ENCODE measurements around the gene SVIL. TPM values are rescaled to one million over a fixed set of nuclear protein-coding genes. Genes with fewer than 3 reads are reported as not detected.

Gene SVIL
- total RNA-seq, 1 experiment from 2014 or later = 14.5 TPM

- no peak for DNase-seq
Measured at GRCh38 chr10:29658984-29659965, 24.5 kb upstream of the SVIL start.

GRCh38 chr10:29657719-29658274, 23.0 kb upstream of the SVIL start:
- H3K27me3 ChIP-seq (ENCODE audit: control insufficient read depth, insufficient read depth, low read length) = no peaks in the 10 kb centered on the region
- no peak overlapping the region for H3K4me3 ChIP-seq (ENCODE audit: insufficient read depth, low read depth, low read length)
- no peak for DNase-seq
- no peaks in the 10 kb centered on the region; the same call in 1 of the 2 replicates for H3K36me3 ChIP-seq (replicated peaks; ENCODE audit: control insufficient read depth, insufficient read depth, low read length)

More at GRCh38 chr10:29658984-29659965, 24.5 kb upstream of the SVIL start:
- no peaks in the 10 kb centered on the region; the same call in 1 of the 2 replicates for H3K36me3 ChIP-seq (replicated peaks; ENCODE audit: control insufficient read depth, insufficient read depth, low read length)
- H3K4me3 ChIP-seq (ENCODE audit: insufficient read depth, low read depth, low read length) = no peak overlapping the region
- no peaks in the 10 kb centered on the region for H3K27me3 ChIP-seq (ENCODE audit: control insufficient read depth, insufficient read depth, low read length)

GRCh38 chr10:29656451-29656992, 21.8 kb upstream of the SVIL start:
- Histone ChIP-seq H3K4me3 (ENCODE audit: insufficient read depth, low read depth, low read length) (no peak overlapping the region), H3K27me3 (ENCODE audit: control insufficient read depth, insufficient read depth, low read length) (no peaks in the 10 kb centered on the region), H3K36me3 (replicated peaks; ENCODE audit: control insufficient read depth, insufficient read depth, low read length) (no peaks in the 10 kb centered on the region; the same call in 1 of the 2 replicates)
- DNase-seq = no peak

- H3K27me3 ChIP-seq (ENCODE audit: control insufficient read depth, insufficient read depth, low read length) = no peaks in the 10 kb centered on the region
- H3K4me3 ChIP-seq (ENCODE audit: insufficient read depth, low read depth, low read length) = no peak overlapping the region
- no peak for DNase-seq
- no peaks in the 10 kb centered on the region; the same call in 1 of the 2 replicates for H3K36me3 ChIP-seq (replicated peaks; ENCODE audit: control insufficient read depth, insufficient read depth, low read length)
Measured at GRCh38 chr10:29652192-29652591, 17.4 kb upstream of the SVIL start.

- Histone ChIP-seq H3K36me3 (replicated peaks; ENCODE audit: control insufficient read depth, insufficient read depth, low read length) (no peaks in the 10 kb centered on the region; the same call in 1 of the 2 replicates), H3K4me3 (ENCODE audit: insufficient read depth, low read depth, low read length) (no peak overlapping the region), H3K27me3 (ENCODE audit: control insufficient read depth, insufficient read depth, low read length) (no peaks in the 10 kb centered on the region)
- DNase-seq = no peak
Measured at GRCh38 chr10:29651767-29652166, 17.0 kb upstream of the SVIL start.

GRCh38 chr10:29650552-29650944, 15.8 kb upstream of the SVIL start:
- DNase-seq = no peak
- H3K36me3 ChIP-seq (replicated peaks; ENCODE audit: control insufficient read depth, insufficient read depth, low read length) = no peaks in the 10 kb centered on the region
- no peak overlapping the region for H3K4me3 ChIP-seq (ENCODE audit: insufficient read depth, low read depth, low read length)
- H3K27me3 ChIP-seq (ENCODE audit: control insufficient read depth, insufficient read depth, low read length) = no peaks in the 10 kb centered on the region

GRCh38 chr10:29649561-29650551, 15.1 kb upstream of the SVIL start:
- Histone ChIP-seq H3K27me3 (ENCODE audit: control insufficient read depth, insufficient read depth, low read length) (no peaks in the 10 kb centered on the region), H3K4me3 (ENCODE audit: insufficient read depth, low read depth, low read length) (no peak overlapping the region), H3K36me3 (replicated peaks; ENCODE audit: control insufficient read depth, insufficient read depth, low read length) (no peaks in the 10 kb centered on the region)
- no peak for DNase-seq

GRCh38 chr10:29648983-29649268, 14.2 kb upstream of the SVIL start:
- DNase-seq = no peak
- no peak overlapping the region for H3K4me3 ChIP-seq (ENCODE audit: insufficient read depth, low read depth, low read length)
- no peaks in the 10 kb centered on the region for H3K36me3 ChIP-seq (replicated peaks; ENCODE audit: control insufficient read depth, insufficient read depth, low read length)
- H3K27me3 ChIP-seq (ENCODE audit: control insufficient read depth, insufficient read depth, low read length) = no peaks in the 10 kb centered on the region

- H3K27me3 ChIP-seq (ENCODE audit: control insufficient read depth, insufficient read depth, low read length) = no peaks in the 10 kb centered on the region
- no peak for DNase-seq
- no peaks in the 10 kb centered on the region for H3K36me3 ChIP-seq (replicated peaks; ENCODE audit: control insufficient read depth, insufficient read depth, low read length)
Measured at GRCh38 chr10:29648114-29648982, 13.6 kb upstream of the SVIL start.

GRCh38 chr10:29647478-29647877, 12.7 kb upstream of the SVIL start:
- Histone ChIP-seq H3K36me3 (replicated peaks; ENCODE audit: control insufficient read depth, insufficient read depth, low read length) (no peaks in the 10 kb centered on the region), H3K4me3 (ENCODE audit: insufficient read depth, low read depth, low read length) (no peak overlapping the region), H3K27me3 (ENCODE audit: control insufficient read depth, insufficient read depth, low read length) (no peaks in the 10 kb centered on the region)
- no peak for DNase-seq

More at GRCh38 chr10:29648114-29648982, 13.6 kb upstream of the SVIL start:
- no peak overlapping the region for H3K4me3 ChIP-seq (ENCODE audit: insufficient read depth, low read depth, low read length)

GRCh38 chr10:29646960-29647461, 12.2 kb upstream of the SVIL start:
- H3K36me3 ChIP-seq (replicated peaks; ENCODE audit: control insufficient read depth, insufficient read depth, low read length) = no peaks in the 10 kb centered on the region
- no peak overlapping the region for H3K4me3 ChIP-seq (ENCODE audit: insufficient read depth, low read depth, low read length)
- no peak for DNase-seq
- H3K27me3 ChIP-seq (ENCODE audit: control insufficient read depth, insufficient read depth, low read length) = no peaks in the 10 kb centered on the region

- H3K27me3 ChIP-seq (ENCODE audit: control insufficient read depth, insufficient read depth, low read length) = no peaks in the 10 kb centered on the region
- no peak for DNase-seq
- no peaks in the 10 kb centered on the region for H3K36me3 ChIP-seq (replicated peaks; ENCODE audit: control insufficient read depth, insufficient read depth, low read length)
- no peak overlapping the region for H3K4me3 ChIP-seq (ENCODE audit: insufficient read depth, low read depth, low read length)
Measured at GRCh38 chr10:29646238-29646902, 11.6 kb upstream of the SVIL start.

All from H7 (cell line).